GM13977 (cell line): Measurements from ENCODE around the gene ZNF784.

Experiments
- DNase-seq: peaks from one replicate; pipeline ENCODE4 v3.0.0; 2012; ENCODE audit warnings: low spot score
- in situ Hi-C: fragments of 300-500 bp; cut with MboI; formaldehyde crosslinking; loops from one replicate; pipeline ENCODE4 v1.12.0; 2022; ENCODE audit warnings: low sequenced_read_pairs, low pct_unique_long_range_greater_than_20kb, mixed read lengths, inconsistent platforms; ENCODE audit not compliant: unreplicated experiment
- TF ChIP-seq, protein P1 (sequence below): IDR thresholded peaks from 2 replicates; pipeline ENCODE4 v1.5.1; 2012; ENCODE audit warnings: mild to moderate bottlenecking, control low read depth; ENCODE audit not compliant: insufficient read depth; ENCODE audit errors: extremely low read depth, missing control alignments

The ZNF784 gene

GRCh38 chr19:55663846-55664536 is 39.6 kb upstream of the ZNF784 start:
- TF ChIP-seq, protein P1, sequence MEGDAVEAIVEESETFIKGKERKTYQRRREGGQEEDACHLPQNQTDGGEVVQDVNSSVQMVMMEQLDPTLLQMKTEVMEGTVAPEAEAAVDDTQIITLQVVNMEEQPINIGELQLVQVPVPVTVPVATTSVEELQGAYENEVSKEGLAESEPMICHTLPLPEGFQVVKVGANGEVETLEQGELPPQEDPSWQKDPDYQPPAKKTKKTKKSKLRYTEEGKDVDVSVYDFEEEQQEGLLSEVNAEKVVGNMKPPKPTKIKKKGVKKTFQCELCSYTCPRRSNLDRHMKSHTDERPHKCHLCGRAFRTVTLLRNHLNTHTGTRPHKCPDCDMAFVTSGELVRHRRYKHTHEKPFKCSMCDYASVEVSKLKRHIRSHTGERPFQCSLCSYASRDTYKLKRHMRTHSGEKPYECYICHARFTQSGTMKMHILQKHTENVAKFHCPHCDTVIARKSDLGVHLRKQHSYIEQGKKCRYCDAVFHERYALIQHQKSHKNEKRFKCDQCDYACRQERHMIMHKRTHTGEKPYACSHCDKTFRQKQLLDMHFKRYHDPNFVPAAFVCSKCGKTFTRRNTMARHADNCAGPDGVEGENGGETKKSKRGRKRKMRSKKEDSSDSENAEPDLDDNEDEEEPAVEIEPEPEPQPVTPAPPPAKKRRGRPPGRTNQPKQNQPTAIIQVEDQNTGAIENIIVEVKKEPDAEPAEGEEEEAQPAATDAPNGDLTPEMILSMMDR, result no peak
- no peak for DNase-seq
- in situ Hi-C loops, result no loop called here

- no peak for DNase-seq
- in situ Hi-C loops, result no loop called here
- TF ChIP-seq, protein P1, result no peak
Measured at GRCh38 chr19:55661826-55662225, 37.5 kb upstream of the ZNF784 start.

- DNase-seq, result no peak
- TF ChIP-seq, protein P1, result no peak
- in situ Hi-C loops, result no loop called here
Measured at GRCh38 chr19:55660991-55661390, 36.6 kb upstream of the ZNF784 start.

DNA sequence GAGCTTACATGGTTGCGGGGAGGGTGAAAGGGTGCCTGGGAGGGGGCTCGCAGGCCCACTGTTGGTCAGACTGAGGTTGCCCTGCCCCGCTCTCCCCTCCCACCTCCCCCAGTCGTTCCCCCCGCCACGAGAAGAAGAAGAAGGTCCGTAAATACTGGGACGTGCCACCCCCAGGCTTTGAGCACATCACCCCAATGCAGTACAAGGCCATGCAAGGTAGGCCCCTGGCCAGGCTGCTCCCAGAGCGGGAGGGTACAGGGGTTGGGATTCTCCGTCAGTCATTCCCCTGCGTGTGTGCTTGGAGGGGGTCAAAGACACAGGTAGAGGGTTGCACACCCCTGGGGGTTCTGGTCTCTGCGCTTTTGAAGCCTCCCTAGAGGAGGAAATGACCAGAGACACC is 36.0 kb upstream of the ZNF784 start:
- TF ChIP-seq, protein P1, result no peak
- in situ Hi-C loops, result no loop called here
- no peak for DNase-seq

DNA sequence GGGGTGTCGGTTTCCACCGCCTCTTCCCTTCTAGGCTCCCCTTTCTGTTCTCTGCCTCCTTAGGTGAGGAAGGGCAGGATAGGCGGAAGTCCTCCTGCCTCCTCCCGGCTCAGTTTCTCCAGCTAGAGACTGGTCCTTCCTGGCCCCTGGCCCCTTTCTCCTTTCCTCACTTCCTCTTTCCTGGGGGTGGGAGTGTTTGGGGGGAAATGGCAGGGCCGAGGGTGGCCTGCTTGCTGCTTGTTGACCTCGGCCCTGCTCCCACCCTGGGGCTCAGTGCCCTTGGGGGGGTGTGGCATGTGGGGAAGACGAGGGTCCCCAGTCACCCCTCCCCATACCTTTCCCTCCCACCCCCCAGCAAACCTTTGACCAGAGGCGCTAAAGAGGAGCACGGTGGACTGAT is 35.5 kb upstream of the ZNF784 start:
- TF ChIP-seq, protein P1, result no peak
- no peak for DNase-seq
- in situ Hi-C loops, result no loop called here

DNA sequence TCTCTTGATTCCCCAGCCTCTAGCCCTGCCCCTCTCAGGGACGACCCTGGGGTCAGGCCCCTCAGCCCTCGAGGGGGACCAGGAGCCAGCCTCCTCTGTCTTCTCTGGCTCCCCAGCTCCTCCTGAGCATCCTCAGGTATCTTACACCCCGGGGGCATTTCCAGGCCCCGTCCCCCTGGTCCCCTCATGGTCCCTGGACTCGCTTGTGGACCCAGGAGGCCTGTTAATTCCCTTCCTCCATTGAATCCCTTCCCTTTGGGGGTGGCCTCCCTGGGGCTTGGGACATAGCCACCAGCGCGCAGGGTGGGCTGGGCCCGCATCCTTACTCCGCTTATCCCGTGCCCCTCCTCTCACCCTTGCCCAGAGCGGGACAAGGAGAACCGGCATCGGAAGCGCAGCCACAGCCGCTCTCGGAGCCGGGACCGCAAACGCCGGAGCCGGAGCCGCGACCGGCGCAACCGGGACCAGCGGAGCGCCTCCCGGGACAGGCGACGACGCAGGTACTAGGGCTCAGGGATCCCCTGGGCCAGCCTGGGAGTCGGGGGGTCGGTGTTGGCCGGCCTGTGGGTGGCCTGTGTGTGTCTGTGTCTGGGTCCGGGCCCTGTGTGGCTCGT is 34.6 kb upstream of the ZNF784 start:
- DNase-seq, result no peak
- in situ Hi-C loops, result no loop called here
- TF ChIP-seq, protein P1, result no peak
